ENCODE results near the gene MGLL.
A peak's percentile ranks its signal among the peaks of the same experiment; 100 is the strongest.
"Not testable (repeated sequence)": the region's sequence is repeated elsewhere in the genome, so short reads cannot be mapped to it uniquely, and the experiment has no call there.

The MGLL gene

GRCh38 chr3:127670761-127671522 lies 151.4 kb downstream of the MGLL start:
- DNase-seq: no peak

DNA sequence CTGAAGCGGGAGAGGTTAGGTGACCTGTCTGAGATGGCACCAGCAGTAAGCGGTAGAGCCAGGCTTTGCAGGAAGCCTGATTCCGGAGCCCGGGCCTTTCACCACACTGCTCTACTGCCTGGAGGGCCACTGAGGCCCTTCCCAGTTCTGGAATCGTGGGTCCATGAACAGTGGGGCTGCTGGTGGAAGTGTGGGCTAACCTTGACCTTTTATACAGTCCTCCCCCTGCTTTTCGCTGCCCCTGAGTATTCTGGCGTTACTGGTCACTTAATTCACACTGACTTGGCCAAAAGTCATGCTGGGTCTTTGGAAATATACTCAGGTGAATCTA lies 152.1 kb downstream of the MGLL start:
- DNase-seq: no peak

GRCh38 chr3:127669541-127670228 lies 152.6 kb downstream of the MGLL start:
- DNase-seq: no peak

GRCh38 chr3:127668906-127669305 lies 153.4 kb downstream of the MGLL start:
- DNase-seq: no peak

- DNase-seq: no peak
Observed at GRCh38 chr3:127667119-127667681, 155.1 kb downstream of the MGLL start.

DNA sequence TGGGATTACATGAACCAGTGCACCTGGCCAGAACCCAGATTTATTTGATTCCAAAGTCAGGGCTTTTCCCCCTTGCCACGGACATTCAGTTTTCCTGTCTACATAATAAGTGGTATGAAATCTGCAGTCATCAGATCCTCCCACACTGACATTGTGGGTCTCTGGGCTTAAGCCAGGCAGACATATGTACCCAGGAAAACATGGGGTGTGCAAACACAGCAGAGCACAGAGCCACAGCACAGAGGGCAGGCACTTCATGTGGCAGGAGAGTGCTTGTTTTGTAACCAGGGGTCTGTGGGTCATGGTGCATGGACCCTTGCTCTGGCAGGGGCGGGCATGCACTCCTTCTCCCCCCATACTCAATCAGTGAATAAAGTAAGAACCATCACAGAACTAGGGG lies 155.6 kb downstream of the MGLL start:
- no peak for DNase-seq

DNA sequence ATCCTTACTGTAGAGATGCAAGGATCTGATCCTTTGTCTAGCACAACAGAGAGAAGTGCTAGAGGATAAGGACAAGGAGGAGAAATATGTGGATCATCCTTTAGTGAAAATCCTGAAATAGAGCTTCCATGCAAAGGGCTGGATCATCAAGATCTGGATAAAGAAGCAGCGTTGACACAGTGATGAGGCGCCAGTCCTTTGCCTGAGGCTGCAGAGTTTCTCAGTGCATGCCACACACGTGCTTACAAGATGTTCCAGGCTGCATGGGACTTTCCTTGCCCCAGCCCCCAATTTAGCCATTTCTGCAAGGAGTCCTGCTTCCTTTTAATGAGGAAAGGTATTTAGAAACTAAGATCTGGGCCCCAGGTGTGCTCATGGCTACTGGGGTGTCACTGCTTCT lies 156.7 kb downstream of the MGLL start:
- DNase-seq: no peak

DNA sequence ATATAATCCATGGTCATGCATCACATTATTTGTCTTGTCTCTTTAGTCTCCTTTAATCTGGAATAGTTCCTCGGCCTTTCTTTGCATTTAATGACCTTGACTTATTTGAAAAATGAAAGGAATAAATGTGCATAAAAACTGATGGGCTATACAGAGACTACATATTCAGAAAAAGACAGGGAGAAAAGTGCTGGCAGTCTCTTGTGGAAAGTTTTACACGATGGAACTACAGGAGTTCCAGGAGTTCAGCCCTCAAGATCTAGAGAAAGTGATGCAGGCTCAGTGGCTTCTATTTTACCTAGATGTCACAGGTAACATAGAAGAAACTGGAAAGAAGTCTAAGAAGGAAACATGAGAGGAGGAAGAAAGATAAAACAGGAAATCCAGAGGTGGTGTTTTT lies 157.2 kb downstream of the MGLL start:
- DNase-seq: no peak

DNA sequence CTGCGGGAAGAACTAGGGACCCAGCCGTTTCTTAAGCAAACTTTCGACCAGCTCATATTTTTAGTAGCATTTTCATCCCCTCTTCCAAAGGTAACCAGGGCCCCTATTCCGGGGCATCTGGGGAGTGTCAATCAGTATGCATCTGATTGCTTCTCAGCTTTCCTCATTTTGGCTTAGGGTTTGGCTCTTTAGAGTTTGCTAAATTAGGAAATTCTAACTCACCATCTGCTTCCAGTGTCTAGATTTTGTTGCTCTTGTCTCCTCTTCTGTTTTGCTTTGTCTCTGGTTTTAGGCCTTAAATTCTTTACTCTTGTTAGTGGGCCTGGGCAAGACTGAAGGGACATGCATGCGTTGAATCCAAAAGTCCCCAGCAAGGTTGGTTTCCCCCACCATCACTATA lies 159.2 kb downstream of the MGLL start:
- DNase-seq: no peak

GRCh38 chr3:127662001-127662469 lies 160.3 kb downstream of the MGLL start:
- DNase-seq: no peak

- DNase-seq: no peak
Observed at GRCh38 chr3:127661600-127661999, 160.7 kb downstream of the MGLL start.

- DNase-seq: no peak
Observed at GRCh38 chr3:127660621-127661251, 161.6 kb downstream of the MGLL start.

DNA sequence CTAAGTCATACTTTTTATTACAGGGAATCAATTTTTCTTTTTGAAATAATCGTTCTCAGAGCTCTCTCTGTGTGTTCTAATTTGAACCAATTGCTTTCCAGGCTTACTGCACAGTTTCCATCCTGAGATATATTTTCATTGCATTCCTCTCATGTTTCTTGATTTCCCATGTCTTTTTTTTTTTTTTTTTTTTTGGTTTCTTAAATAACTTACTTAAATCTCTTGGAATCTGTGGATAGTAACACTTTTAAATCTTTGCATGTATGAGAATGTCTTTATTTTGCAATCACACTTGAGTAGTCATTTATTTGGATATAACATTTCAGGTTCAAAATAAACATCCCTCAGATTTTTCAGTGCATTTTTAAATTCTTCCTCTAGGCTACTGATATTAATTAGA lies 164.1 kb downstream of the MGLL start:
- DNase-seq: no peak

DNA sequence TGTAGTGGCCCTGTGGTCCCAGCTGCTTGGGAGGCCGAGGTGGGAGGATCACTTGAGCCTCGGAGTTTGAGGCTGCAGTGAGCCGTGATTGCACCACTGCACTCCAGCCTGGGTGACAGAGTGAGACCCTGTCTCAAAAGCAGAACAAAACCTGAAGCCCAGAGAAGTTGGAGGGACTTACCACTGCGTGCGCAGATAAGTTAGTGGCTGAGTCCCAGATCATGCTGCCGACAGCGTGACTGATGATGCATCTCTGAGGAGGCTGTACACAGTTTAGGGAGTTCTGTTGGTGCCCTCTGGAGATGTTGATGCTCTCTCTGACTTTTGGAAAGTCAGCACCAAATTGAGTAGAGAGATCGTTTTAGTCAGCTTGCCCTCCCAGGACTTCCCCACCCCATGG lies 165.4 kb downstream of the MGLL start:
- DNase-seq: no peak

GRCh38 chr3:127655641-127656040 lies 166.7 kb downstream of the MGLL start:
- no peak for DNase-seq

GRCh38 chr3:127654993-127655392 lies 167.3 kb downstream of the MGLL start:
- DNase-seq: not testable (repeated sequence)

DNA sequence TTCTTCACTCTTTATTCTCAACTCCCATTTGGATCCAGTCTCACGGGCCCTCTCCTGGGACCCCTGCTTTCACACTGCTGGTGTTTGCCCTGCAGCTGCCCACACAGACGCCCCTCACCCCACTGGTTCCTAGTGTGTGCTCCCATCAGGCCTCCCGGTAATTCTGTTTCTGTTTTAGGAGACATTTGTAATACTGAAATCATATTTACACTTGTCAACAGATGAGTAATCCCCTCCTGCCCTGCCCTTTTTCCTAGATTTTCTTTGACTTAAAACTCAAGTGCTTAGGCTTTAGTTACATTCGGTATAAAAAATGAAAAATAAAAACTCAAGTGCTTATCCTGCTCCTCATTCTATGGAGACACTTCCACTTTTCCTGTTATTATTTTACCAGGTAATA lies 167.9 kb downstream of the MGLL start:
- DNase-seq: no peak

GRCh38 chr3:127652246-127652995 lies 169.9 kb downstream of the MGLL start:
- peak; percentile 51 for DNase-seq

- no peak for DNase-seq
Observed at GRCh38 chr3:127651516-127652172, 170.7 kb downstream of the MGLL start.

DNA sequence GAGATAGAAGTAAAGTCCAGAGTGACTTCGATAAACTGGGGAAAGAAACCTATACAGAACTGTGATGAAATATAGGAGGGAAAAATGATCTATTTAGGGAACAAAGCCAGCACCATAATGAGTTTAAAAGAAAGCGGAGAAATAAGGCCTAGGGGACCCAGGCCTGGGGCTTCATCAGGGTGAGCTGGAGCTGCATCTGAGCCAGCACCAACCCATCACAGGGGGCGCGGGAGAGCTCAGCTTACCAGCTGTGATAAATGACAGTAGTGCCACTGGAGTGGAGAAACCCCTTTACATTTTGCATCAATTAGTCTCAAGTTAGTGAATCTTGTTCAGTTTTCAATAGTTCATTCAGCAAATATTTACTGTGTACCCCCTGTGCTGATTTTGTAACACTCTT lies 172.1 kb downstream of the MGLL start:
- no peak for DNase-seq

DNA sequence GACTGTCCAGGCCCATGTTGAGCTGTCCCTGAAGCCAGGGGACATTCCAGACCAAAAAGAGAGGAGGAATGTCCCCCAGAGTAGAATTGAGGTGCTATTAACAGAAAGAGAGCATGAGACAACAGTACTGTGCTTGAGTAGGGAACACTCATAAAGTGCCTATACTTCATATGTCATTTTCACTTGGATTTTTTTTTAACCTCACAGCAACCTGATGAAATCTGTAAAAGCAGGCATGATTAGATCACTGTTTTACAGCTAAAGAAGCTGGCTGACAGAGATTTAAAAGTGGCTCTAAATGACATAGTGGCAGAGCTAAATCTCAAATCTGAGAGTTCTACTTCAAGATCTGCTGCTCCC lies 174.5 kb downstream of the MGLL start:
- no peak for DNase-seq

- no peak for DNase-seq
Observed at GRCh38 chr3:127647166-127647844, 175.0 kb downstream of the MGLL start.

Measured in CD4-positive, alpha-beta T cell treated with Interleukin-10 for 1 hour (primary cell).